ENCODE results near the gene DLX2.
A peak's percentile ranks its signal among the peaks of the same experiment; 100 is the strongest.
"Not testable (repeated sequence)": the region's sequence is repeated elsewhere in the genome, so short reads cannot be mapped to it uniquely, and the experiment has no call there.

DLX2 gene

GRCh38 chr2:172102391-172103359, at the start of gene DLX2:
TSS of gene DLX2 (minus strand) at chr2:172102900. CDS start at chr2:172102538, 362 bp downstream.
- DNase-seq = peak; percentile 68 to 80

GRCh38 chr2:172147944-172148650, 45.4 kb upstream of the DLX2 start:
- no peak for DNase-seq

GRCh38 chr2:172143817-172144216, 41.1 kb upstream of the DLX2 start:
- no peak for DNase-seq

- not testable (repeated sequence) for DNase-seq
These were observed 36.0 kb upstream of the DLX2 start for GRCh38 chr2:172138727-172139126.

GRCh38 chr2:172137943-172138342, 35.2 kb upstream of the DLX2 start:
- no peak for DNase-seq

GRCh38 chr2:172137109-172137508, 34.4 kb upstream of the DLX2 start:
- no peak for DNase-seq

- DNase-seq = no peak
These were observed 32.7 kb upstream of the DLX2 start for GRCh38 chr2:172135446-172135845.

GRCh38 chr2:172134270-172134669, 31.6 kb upstream of the DLX2 start:
- DNase-seq = no peak

GRCh38 chr2:172131713-172132555, 29.2 kb upstream of the DLX2 start:
- no peak for DNase-seq

GRCh38 chr2:172129404-172129803, 26.7 kb upstream of the DLX2 start:
- DNase-seq = no peak

- DNase-seq = no peak
These were observed 25.8 kb upstream of the DLX2 start for GRCh38 chr2:172128484-172128883.

GRCh38 chr2:172120118-172120517, 17.4 kb upstream of the DLX2 start:
- no peak for DNase-seq

- DNase-seq = peak in 1 of 2 donors; percentile 26
These were observed 16.4 kb upstream of the DLX2 start for GRCh38 chr2:172119089-172119488.

- DNase-seq = no peak
These were observed 13.4 kb upstream of the DLX2 start for GRCh38 chr2:172116107-172116506.

GRCh38 chr2:172114579-172114978, 11.9 kb upstream of the DLX2 start:
- no peak for DNase-seq

GRCh38 chr2:172114176-172114575, 11.5 kb upstream of the DLX2 start:
- DNase-seq = not testable (repeated sequence)

- DNase-seq = no peak
These were observed 10.9 kb upstream of the DLX2 start for GRCh38 chr2:172113617-172114016.

GRCh38 chr2:172109988-172110811, 7.5 kb upstream of the DLX2 start:
- no peak for DNase-seq

GRCh38 chr2:172109256-172109987, 6.7 kb upstream of the DLX2 start:
- DNase-seq = no peak

- no peak for DNase-seq
These were observed 5.9 kb upstream of the DLX2 start for GRCh38 chr2:172108587-172108930.

All from inflammatory macrophage treated with lipopolysaccharide for 1 hour (primary cell).